AG09319 (cell line): Measurements from ENCODE around the gene EIPR1.

Experiments used
- DNase-seq: peaks from one replicate; pipeline ENCODE4 v3.0.0-alpha.2; 2010; ENCODE audit warnings: low read depth; ENCODE audit errors: extremely low read depth
- TF ChIP-seq, protein P1 (sequence below): IDR thresholded peaks from 2 replicates; pipeline ENCODE4 v1.5.1; 2011; ENCODE audit warnings: low read depth, mild to moderate bottlenecking, inconsistent platforms, low read length, moderate library complexity

Gene EIPR1

GRCh38 chr2:3262437-3263388 is 114.9 kb downstream of the EIPR1 start:
- TF ChIP-seq, protein P1, sequence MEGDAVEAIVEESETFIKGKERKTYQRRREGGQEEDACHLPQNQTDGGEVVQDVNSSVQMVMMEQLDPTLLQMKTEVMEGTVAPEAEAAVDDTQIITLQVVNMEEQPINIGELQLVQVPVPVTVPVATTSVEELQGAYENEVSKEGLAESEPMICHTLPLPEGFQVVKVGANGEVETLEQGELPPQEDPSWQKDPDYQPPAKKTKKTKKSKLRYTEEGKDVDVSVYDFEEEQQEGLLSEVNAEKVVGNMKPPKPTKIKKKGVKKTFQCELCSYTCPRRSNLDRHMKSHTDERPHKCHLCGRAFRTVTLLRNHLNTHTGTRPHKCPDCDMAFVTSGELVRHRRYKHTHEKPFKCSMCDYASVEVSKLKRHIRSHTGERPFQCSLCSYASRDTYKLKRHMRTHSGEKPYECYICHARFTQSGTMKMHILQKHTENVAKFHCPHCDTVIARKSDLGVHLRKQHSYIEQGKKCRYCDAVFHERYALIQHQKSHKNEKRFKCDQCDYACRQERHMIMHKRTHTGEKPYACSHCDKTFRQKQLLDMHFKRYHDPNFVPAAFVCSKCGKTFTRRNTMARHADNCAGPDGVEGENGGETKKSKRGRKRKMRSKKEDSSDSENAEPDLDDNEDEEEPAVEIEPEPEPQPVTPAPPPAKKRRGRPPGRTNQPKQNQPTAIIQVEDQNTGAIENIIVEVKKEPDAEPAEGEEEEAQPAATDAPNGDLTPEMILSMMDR, result no peak
- no peak for DNase-seq

DNA sequence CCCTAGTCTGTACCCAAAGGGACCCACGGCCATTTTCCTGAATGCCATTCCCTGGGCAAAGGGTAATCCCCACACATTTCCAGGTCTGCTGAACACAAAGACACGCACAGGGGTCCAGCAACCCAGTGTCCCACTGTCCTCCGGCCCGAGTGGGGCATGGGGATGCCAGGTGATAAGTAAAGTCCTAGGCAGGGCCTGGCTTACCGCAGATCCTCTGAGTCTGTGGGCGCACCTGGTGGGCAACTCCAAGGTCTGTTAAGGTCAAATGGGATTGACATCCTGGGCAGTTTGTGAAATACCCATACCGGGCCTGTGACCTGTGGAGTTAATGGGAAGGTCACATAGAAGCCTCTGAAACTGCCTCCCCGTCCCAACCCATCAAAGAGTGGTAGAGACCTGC is 116.1 kb downstream of the EIPR1 start:
- TF ChIP-seq, protein P1, result no peak
- no peak for DNase-seq

DNA sequence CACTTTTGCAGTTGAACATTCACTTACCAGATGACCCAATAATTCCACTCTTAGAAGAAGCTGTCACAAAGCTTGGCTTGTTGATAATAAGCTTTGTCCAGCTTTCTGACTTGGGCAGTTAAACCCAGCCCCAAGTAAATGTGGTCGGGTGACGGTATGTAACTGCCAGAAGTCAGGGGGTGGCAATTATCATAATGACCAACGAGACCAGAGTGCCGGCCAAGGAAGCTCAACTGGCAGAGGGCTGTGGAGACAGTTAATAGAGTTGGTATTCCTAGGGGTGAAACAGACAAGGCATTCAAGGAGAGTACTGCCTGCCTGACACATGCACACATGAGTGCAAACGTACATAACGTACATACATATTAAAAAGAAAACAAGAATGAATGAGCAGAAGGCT is 116.7 kb downstream of the EIPR1 start:
- no peak for DNase-seq
- TF ChIP-seq, protein P1, result no peak

- TF ChIP-seq, protein P1, result no peak
- DNase-seq, result no peak
Measured at GRCh38 chr2:3257826-3258225, 119.8 kb downstream of the EIPR1 start.

DNA sequence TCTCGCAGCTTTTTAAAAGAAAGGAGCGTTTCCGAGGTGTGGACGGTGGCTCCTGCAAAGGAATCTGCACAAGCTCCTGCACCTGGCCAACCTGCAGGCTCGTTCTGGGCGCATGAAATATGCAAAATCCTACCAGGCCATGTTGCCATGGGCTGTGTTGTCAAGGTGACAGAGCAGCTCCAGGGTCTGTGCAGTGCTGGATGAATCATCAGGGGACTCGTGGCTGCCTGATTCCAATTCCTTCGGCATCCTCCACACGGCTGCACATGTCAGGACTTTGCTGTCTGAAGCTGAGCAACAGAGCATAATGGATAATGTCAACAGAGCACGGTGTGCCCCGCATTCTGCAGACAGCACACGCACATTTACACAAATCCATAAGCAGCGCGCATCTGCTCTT is 120.5 kb downstream of the EIPR1 start:
- DNase-seq, result no peak
- TF ChIP-seq, protein P1, result no peak

DNA sequence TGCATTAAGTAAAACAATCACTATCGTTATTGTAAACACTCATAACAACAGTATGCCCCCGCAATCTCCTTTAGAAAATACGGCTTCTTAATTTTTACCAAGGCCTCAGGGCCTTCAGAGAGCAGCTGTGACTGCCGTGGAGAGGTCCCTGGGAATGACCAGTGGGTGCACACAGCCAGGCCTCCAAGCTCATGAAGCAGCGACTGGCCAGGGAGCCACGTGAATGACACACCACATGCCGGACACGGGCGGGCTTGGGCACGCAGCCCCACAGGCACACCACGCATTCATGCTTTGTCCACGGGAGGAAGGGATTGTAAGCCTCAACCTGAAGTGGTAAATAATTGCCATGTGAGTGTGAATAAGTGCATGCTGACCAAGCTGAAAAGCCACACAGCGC is 121.0 kb downstream of the EIPR1 start:
- TF ChIP-seq, protein P1, result no peak
- DNase-seq, result no peak

GRCh38 chr2:3256157-3256556 is 121.5 kb downstream of the EIPR1 start:
- no peak for DNase-seq
- TF ChIP-seq, protein P1, result no peak
